NCI-H2107 (cell line): ENCODE data around the gene SUPT20HL2.
"Not testable (repeated sequence)": the region's sequence is repeated elsewhere in the genome, so short reads cannot be mapped to it uniquely, and the experiment has no call there.

Source experiments
- DNase-seq: peaks from one replicate; lab custom pipeline; 2025; lab: John Stamatoyannopoulos, UW

The SUPT20HL2 gene

GRCh38 chrX:24309580-24310374, 4.1 kb downstream of the SUPT20HL2 start:
- not testable (repeated sequence) for DNase-seq

GRCh38 chrX:24308803-24309202, 5.1 kb downstream of the SUPT20HL2 start:
- DNase-seq: not testable (repeated sequence)

DNA sequence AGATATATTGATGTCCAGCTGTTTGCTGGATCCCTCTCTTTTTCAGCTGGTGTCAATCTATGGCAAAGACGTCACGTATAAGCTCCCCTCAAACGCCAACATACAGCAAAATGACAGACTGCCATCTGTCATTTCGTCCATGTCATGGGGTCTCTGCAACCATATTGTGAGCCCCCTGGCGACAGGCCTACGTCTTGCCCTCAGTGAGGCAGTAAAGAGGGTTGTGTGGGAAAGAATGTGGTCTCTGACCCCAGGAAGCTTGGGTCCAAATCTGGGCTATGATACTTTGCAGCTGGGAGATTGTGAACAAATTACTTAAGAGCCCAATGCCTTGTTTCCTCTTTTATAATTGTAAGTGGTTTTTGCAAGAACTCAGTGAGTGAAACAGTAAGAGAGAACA, 7.4 kb downstream of the SUPT20HL2 start:
- DNase-seq: no peak

- DNase-seq: no peak
Measured at GRCh38 chrX:24305905-24306304, 8.0 kb downstream of the SUPT20HL2 start.

DNA sequence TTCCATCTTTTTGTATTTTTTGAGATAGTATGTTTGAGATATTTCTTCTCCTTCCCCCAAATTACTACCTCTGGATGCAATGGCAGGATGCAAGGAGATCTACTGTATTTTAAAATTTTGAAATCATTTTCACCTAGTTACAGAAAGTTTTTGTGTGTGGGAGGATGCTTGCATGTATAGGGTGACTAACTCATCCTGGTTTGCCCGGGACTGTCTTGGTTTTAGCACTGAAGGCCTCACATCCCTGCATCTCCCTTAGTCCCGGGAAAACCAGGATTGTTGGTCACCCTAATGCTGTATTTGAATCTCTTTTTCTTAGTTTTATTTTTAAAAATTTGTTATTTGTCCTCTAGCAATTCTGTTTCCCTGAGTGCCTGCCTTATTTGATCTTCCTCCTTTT, 12.1 kb downstream of the SUPT20HL2 start:
- DNase-seq: no peak

- no peak for DNase-seq
Measured at GRCh38 chrX:24301060-24301459, 12.8 kb downstream of the SUPT20HL2 start.

DNA sequence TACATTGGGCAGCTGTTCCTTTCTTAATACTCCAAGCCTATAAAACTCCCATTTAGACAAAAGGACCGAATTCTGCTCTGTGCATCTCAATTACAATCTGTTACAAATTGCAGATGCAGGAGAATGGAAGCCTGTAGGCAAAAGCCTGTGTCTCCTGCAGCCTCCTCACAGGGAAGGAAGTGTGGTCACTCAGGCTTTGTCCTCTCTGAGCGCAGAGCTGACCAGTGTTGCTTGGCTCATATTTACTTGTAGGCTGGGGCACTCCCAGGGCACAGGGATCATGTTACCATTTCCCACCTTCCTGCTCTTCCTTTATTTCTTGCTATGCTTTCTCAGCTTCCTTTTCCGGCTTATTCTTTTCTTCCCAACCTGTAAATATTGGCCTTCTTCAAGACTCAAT, 15.7 kb downstream of the SUPT20HL2 start:
- DNase-seq: no peak

GRCh38 chrX:24294619-24295018, 19.2 kb downstream of the SUPT20HL2 start:
- DNase-seq: no peak

GRCh38 chrX:24293412-24293811, 20.5 kb downstream of the SUPT20HL2 start:
- DNase-seq: no peak

GRCh38 chrX:24292353-24292752, 21.5 kb downstream of the SUPT20HL2 start:
- no peak for DNase-seq

- no peak for DNase-seq
Measured at GRCh38 chrX:24285082-24285481, 28.8 kb downstream of the SUPT20HL2 start.

GRCh38 chrX:24283127-24283794, 30.6 kb downstream of the SUPT20HL2 start:
- no peak for DNase-seq

DNA sequence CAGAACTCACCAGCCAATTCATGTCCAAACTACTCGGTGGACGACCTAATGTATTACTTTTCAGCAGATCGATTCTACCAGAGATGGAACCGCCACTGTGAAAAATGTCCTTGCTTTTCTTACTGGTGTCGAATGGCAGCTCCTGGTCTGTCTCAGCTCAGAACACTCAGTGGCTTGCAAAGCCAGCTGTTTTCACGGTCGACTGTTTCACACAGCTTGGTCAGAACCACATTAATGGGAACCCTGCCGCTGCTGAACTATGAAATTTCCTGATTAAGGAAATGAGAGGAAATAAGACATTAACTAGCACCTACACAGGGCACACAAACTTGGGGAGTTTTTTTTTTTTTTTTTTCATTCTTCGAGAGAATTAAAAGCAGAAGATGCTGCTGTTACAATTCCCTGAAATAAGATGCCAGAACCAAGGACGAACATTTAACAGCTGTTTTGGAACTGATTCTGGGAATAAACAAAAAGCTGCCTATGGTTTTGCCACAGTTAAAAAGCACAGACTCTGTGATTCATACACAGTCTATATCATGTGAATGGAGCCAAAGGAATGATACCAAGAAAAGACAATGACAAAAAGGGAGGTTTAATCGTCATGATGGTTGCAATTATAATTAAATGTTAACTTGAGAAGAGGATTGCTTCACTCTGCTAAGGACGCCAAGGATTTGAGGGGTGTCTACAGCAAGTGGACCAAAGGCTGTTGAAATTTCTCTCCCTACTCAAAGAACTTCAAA, 31.3 kb downstream of the SUPT20HL2 start:
- peak; percentile 14 for DNase-seq

DNA sequence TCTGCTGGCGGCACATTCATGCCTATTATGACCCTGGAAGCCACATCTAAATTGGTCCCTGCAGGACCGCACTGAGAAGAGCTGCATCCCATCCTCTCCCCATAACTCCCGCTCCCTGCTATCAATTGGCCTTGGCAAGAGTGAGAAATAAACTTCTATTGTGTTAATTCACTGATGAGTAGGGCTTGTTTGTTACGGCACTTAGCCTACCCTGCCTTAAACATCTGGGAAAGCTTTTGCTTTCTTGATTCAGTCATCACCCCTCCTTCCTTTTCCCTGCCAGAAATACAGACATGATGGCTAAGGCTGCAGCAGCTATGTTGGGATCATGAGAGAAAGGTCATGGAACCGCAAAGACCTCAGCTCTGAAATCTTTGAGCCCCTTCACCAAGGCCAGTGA, 36.5 kb downstream of the SUPT20HL2 start:
- no peak for DNase-seq

GRCh38 chrX:24276015-24276414, 37.9 kb downstream of the SUPT20HL2 start:
- no peak for DNase-seq

GRCh38 chrX:24271262-24271661, 42.6 kb downstream of the SUPT20HL2 start:
- no peak for DNase-seq

DNA sequence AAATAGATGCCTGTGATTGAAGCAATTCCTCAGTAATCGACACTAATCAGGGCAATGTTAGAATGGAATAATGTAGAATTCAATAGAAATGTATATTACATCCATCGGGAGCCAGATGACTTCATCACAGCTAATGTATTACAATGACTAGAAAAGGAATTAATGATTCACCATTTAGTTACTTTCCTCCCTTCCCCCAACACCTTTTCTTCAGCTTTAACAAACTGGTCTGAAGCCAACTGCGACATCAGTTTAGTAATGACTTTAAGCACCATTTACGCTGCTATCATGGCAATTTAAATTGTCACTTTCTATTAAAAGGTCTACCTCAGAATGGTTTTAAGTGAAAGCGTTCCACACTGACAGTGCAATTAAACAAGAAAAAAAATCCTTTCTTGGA, 45.1 kb downstream of the SUPT20HL2 start:
- DNase-seq: no peak

DNA sequence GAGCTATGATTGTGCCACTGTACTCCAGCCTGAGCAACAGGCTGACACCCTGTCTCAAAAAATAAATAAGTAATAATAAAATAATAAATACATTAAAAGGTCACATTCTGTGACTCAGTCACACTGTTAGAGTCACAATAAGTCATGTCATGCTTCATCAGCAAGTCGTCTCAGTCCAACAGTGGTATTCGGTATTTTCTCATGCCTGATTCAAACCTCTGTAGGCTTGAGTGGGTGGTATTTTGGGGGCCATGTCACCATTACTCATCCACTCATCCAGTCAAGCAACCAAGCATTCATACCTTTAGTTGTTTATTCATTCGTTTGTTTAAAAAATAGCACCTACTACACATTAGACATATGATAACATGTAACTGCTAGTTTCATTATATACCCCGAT, 46.9 kb downstream of the SUPT20HL2 start:
- no peak for DNase-seq

- no peak for DNase-seq
Measured at GRCh38 chrX:24264383-24264782, 49.5 kb downstream of the SUPT20HL2 start.

DNA sequence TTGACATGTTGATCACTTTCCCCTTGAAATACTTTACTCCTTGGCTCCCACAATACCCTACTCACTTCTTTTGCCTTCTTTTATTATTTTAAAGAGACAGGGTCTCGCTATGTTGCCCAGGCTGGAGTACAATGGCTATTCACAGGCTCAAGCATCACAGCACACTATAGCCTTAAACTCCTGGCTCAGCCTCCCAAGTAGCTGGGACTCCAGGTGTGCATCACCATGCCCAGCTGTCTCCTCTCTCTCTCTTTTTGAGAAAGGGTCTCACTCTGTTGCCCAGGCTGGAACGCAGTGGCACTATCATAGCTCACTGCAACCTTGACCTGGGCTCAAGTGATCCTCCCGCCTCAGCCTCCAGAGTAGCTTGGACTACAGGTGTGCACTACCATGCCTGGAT, 51.6 kb downstream of the SUPT20HL2 start:
- DNase-seq: no peak
